ENCODE data around the gene GSX1.

GRCh38 chr13:27794368-27794691, 2.0 kb downstream of the GSX1 start:
- TF ChIP-seq CTCF (IDR thresholded peaks at IDR 0.05) (no peak), MAX (IDR thresholded peaks at IDR 0.05; ENCODE audit: low read depth) (no peak), EZH2phosphoT487 (IDR thresholded peaks at IDR 0.05; ENCODE audit: borderline replicate concordance, low read depth) (no peak), SMC3 (IDR thresholded peaks at IDR 0.05; ENCODE audit: low read depth, low read length) (no peak), ZBTB33 (IDR thresholded peaks at IDR 0.05; ENCODE audit: borderline replicate concordance, low read depth) (no peak)
- TF ChIP-seq, protein P1, sequence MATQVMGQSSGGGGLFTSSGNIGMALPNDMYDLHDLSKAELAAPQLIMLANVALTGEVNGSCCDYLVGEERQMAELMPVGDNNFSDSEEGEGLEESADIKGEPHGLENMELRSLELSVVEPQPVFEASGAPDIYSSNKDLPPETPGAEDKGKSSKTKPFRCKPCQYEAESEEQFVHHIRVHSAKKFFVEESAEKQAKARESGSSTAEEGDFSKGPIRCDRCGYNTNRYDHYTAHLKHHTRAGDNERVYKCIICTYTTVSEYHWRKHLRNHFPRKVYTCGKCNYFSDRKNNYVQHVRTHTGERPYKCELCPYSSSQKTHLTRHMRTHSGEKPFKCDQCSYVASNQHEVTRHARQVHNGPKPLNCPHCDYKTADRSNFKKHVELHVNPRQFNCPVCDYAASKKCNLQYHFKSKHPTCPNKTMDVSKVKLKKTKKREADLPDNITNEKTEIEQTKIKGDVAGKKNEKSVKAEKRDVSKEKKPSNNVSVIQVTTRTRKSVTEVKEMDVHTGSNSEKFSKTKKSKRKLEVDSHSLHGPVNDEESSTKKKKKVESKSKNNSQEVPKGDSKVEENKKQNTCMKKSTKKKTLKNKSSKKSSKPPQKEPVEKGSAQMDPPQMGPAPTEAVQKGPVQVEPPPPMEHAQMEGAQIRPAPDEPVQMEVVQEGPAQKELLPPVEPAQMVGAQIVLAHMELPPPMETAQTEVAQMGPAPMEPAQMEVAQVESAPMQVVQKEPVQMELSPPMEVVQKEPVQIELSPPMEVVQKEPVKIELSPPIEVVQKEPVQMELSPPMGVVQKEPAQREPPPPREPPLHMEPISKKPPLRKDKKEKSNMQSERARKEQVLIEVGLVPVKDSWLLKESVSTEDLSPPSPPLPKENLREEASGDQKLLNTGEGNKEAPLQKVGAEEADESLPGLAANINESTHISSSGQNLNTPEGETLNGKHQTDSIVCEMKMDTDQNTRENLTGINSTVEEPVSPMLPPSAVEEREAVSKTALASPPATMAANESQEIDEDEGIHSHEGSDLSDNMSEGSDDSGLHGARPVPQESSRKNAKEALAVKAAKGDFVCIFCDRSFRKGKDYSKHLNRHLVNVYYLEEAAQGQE (IDR thresholded peaks at IDR 0.05; ENCODE audit: low read depth, low read length), result no peak
